Mesothelial cell of epicardium (in vitro differentiated cells): ENCODE data around the gene PRAC2. TPM values are rescaled to one million over a fixed set of nuclear protein-coding genes. Genes with fewer than 3 reads are reported as not detected.
A peak's percentile ranks its signal among the peaks of the same experiment; 100 is the strongest.

Experiments used
- DNase-seq, 2 experiments: peaks; one replicate each; pipeline ENCODE4 v3.0.0; 2021; ENCODE audit warnings: low spot score in 2 of 2; ENCODE audit not compliant: unreplicated experiment in 2 of 2
- H3K27ac Mint-ChIP-seq: 2 replicates; pipeline ENCODE4 v1.8.0; 2021; ENCODE audit warnings: mixed read lengths
- H3K27me3 Mint-ChIP-seq: 2 replicates; pipeline ENCODE4 v1.8.0; 2021; ENCODE audit warnings: low read depth, mixed read lengths
- H3K36me3 Mint-ChIP-seq: 2 replicates; pipeline ENCODE4 v1.8.0; 2021; ENCODE audit warnings: mixed read lengths
- H3K4me1 Mint-ChIP-seq: 2 replicates; pipeline ENCODE4 v1.8.0; 2021; ENCODE audit warnings: mixed read lengths
- H3K4me3 Mint-ChIP-seq: 2 replicates; pipeline ENCODE4 v1.8.0; 2021; ENCODE audit warnings: mild to moderate bottlenecking, moderate library complexity, mixed read lengths
- H3K9me3 Mint-ChIP-seq: 2 replicates; pipeline ENCODE4 v1.8.0; 2021; ENCODE audit warnings: mixed read lengths
- total RNA-seq: library from RNA; stranded (reverse); gene quantifications from 3 replicates; pipeline ENCODE4 v1.2.1, GENCODE V29; 2021
- TF ChIP-seq, protein P1 (sequence below): fragments of 200-600 bp; sonication (generic); IDR thresholded peaks from one replicate; pipeline ENCODE4 v1.5.0; 2021; ENCODE audit warnings: antibody characterized with exemption; ENCODE audit not compliant: unreplicated experiment

PRAC2 gene
- total RNA-seq, 1 donor from 2014 or later = 8.5 TPM

DNA sequence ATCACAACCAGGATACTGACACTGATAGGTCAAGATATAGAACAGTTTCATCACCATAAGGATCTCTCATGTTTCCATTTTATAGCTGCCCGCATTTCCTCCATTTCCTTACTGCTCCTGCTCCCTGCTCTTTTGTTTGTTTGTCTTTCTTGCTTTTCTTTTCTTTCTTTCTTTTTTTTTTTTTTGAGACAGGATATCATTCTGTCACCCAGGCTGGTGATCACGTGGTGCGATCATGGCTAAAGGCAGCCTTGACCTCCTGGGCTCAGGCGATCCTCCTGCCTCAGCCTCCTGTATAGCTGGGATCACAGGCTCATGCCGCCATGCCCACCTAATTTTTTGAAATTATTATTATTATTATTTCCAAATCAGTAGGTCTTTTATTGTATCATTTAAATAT, 32.3 kb upstream of the PRAC2 start:
- no peaks in the 10 kb centered on the region for H3K4me1 Mint-ChIP-seq
- TF ChIP-seq, protein P1, sequence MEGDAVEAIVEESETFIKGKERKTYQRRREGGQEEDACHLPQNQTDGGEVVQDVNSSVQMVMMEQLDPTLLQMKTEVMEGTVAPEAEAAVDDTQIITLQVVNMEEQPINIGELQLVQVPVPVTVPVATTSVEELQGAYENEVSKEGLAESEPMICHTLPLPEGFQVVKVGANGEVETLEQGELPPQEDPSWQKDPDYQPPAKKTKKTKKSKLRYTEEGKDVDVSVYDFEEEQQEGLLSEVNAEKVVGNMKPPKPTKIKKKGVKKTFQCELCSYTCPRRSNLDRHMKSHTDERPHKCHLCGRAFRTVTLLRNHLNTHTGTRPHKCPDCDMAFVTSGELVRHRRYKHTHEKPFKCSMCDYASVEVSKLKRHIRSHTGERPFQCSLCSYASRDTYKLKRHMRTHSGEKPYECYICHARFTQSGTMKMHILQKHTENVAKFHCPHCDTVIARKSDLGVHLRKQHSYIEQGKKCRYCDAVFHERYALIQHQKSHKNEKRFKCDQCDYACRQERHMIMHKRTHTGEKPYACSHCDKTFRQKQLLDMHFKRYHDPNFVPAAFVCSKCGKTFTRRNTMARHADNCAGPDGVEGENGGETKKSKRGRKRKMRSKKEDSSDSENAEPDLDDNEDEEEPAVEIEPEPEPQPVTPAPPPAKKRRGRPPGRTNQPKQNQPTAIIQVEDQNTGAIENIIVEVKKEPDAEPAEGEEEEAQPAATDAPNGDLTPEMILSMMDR = no peak
- peaks cover 12% of the 10 kb centered on the region for H3K27me3 Mint-ChIP-seq
- no peak overlapping the region for H3K4me3 Mint-ChIP-seq
- H3K36me3 Mint-ChIP-seq = no peaks in the 10 kb centered on the region
- DNase-seq = no peak
- H3K9me3 Mint-ChIP-seq = no peaks in the 10 kb centered on the region
- no peak overlapping the region for H3K27ac Mint-ChIP-seq

DNA sequence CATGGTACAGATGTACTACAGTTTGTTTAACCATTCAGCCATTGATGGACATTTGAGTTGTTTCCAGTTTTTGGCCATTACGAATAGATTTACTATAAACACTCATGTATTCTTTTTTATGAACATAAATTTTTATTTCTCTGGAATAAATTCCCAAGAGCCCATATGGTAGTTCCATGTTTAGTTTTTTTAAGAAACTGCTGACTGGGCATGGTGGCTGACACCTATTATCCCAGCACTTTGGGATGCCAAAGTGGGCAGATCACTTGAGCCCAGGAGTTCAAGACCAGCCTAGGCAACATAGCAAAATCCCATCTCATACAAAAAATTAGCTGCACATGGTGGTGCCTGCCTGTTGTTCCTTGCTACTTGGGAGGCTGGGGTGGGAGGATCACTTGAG, 30.9 kb upstream of the PRAC2 start:
- Mint-ChIP-seq H3K27me3 (peaks cover 12% of the 10 kb centered on the region), H3K4me1 (no peaks in the 10 kb centered on the region), H3K9me3 (no peaks in the 10 kb centered on the region), H3K36me3 (no peaks in the 10 kb centered on the region), H3K4me3 (no peak overlapping the region), H3K27ac (no peak overlapping the region)
- TF ChIP-seq, protein P1 = no peak
- DNase-seq = no peak

DNA sequence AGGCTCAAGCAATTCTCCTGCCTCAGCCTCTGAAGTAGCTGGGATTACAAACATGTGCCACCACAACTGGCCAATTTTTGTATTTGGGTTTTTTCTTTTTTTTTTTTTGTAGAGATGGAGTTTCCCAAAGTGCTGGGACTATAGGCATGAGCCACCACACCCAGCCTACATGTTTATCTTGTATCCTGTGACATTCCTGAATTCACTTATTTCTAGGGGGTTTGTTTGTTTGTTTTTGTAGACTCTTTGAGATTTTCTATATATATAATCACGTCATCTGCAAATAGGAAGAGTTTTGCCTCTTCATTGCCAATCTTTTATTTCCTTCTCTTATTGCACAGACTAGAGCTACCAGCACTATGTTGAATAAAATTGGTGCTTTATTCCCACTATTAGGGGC, 29.8 kb upstream of the PRAC2 start:
- TF ChIP-seq, protein P1 = no peak
- no peaks in the 10 kb centered on the region for H3K9me3 Mint-ChIP-seq
- H3K36me3 Mint-ChIP-seq = no peaks in the 10 kb centered on the region
- no peak overlapping the region for H3K4me3 Mint-ChIP-seq
- H3K27ac Mint-ChIP-seq = no peak overlapping the region
- H3K27me3 Mint-ChIP-seq = peaks cover 15% of the 10 kb centered on the region
- no peaks in the 10 kb centered on the region for H3K4me1 Mint-ChIP-seq
- DNase-seq = no peak

DNA sequence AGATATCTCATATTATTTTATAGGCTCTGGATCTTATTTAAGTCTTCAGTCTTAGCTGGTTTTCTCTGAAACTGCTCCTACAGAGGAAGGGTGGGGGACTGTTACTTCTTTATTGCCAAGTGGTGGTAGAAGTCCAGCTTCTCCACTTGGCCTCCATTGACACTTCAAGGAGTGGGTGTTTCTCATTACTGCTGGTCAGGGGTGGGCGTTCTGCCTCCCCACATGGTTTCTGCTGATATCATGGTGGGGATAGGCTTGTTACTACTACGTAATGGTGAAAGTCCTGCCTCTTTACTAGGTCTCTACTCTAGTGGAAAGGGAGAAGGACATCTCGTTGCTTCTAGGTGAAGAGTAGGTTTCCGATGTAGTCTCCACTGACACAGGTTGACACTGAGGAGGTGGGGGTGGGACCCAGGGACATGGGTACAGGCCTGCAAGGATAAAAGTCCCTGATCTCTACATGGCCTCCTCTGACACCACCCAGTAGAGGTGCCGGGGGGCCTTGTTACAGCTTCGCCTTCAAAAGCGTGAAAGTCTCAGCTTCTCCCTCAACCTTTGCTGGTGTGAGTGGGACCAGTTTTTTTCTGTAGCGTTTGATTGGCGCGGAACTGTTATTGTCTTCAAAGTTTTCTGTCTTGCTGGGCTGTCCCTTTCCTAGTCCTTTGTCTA, 21.0 kb upstream of the PRAC2 start:
- TF ChIP-seq, protein P1 = no peak
- H3K27ac Mint-ChIP-seq = no peak overlapping the region
- no peaks in the 10 kb centered on the region for H3K9me3 Mint-ChIP-seq
- H3K27me3 Mint-ChIP-seq = peaks cover 50% of the 10 kb centered on the region
- H3K4me1 Mint-ChIP-seq = peaks cover 4% of the 10 kb centered on the region
- DNase-seq = no peak
- H3K36me3 Mint-ChIP-seq = no peaks in the 10 kb centered on the region
- no peak overlapping the region for H3K4me3 Mint-ChIP-seq

DNA sequence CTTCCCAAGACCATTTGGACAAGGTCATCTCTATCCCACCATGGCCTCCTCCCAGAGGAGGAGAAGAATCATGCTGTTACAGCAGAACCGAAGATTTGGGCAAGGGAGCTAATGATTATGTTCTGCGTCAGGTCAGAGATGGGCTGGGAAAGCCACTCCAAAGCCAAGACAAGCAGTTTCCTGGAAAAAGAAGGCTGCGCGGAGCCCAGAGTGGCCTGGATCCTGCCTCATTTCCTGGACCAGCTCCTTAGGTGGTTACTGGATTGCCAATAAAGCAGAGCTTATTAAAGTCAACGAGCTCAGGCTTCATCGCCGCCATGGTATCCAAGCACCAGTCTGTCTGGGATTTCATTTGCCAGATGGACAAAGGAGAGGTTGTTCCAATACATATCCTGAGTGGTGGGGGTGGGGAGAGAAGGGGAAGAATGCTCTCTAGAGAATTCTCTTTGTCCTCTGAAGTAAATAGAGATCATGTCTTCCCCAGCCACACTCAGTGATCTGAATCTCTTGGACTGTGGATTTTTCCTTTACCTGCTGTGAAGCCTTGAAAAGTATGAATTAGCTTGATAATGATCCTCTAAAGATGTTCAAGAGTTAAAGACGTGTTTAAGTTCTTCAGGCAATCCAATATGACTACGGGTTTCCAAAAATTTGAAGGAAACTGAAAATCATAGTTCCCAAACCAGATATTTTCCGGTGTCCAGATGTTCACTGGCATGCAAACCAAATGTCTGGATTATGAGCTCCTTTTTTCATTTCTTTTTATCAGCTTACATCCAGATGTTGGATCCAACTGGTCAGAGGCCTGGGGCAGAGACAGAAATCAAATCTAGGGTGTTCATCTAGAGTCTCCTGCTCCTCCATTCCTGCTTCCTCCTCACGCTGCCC, 18.4 kb upstream of the PRAC2 start:
- Mint-ChIP-seq H3K4me1 (peaks cover 4% of the 10 kb centered on the region), H3K27ac (peak overlapping the region; percentile 88), H3K36me3 (no peaks in the 10 kb centered on the region), H3K4me3 (no peak overlapping the region), H3K9me3 (no peaks in the 10 kb centered on the region), H3K27me3 (peaks cover 65% of the 10 kb centered on the region)
- TF ChIP-seq, protein P1 = no peak
- DNase-seq = no peak
